ENCODE measurements around the gene HEY2. TPM values are rescaled to one million over a fixed set of nuclear protein-coding genes. Genes with fewer than 3 reads are reported as not detected.

HEY2 gene
- total RNA-seq, 4 donors from 2014 or later, result 1.7 to 3.1 (median 2.3) TPM

DNA sequence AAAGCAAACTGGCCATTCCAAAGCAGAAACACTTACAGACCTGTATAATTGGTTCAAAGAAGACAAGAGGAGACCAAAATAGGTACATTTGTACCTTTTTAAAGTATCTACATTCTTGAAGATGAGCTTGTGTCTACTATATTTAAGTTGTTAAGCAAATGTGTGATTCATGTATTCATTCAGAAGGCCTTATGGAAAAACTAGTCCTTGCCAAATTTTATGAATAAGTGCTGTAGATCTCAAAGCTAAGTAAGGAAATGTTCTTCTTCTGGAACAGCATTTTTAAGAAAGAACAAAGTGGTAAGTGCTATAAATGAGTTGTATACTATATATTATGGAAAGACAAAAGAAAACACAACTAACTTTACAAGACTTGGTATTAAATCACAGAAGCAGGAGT is 22.2 kb upstream of the HEY2 start:
- intact Hi-C loops (cut with DNase I), result no loop called here
- Histone ChIP-seq H3K36me3 (no peaks in the 10 kb centered on the region), H3K27me3 (no peaks in the 10 kb centered on the region), H3K4me1 (peaks cover 0 to 9% (median 0%) of the 10 kb centered on the region in 4 donors), H3K9me3 (no peaks in the 10 kb centered on the region), H3K4me3 (no peak overlapping the region), H3K27ac (replicated peaks in 1 of 4) (no peak overlapping the region)
- DNase-seq (ENCODE audit: extremely low spot score), result no peak
- TF ChIP-seq, protein P1, sequence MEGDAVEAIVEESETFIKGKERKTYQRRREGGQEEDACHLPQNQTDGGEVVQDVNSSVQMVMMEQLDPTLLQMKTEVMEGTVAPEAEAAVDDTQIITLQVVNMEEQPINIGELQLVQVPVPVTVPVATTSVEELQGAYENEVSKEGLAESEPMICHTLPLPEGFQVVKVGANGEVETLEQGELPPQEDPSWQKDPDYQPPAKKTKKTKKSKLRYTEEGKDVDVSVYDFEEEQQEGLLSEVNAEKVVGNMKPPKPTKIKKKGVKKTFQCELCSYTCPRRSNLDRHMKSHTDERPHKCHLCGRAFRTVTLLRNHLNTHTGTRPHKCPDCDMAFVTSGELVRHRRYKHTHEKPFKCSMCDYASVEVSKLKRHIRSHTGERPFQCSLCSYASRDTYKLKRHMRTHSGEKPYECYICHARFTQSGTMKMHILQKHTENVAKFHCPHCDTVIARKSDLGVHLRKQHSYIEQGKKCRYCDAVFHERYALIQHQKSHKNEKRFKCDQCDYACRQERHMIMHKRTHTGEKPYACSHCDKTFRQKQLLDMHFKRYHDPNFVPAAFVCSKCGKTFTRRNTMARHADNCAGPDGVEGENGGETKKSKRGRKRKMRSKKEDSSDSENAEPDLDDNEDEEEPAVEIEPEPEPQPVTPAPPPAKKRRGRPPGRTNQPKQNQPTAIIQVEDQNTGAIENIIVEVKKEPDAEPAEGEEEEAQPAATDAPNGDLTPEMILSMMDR (IDR thresholded peaks at IDR 0.05), result no peak
- no peak for TF ChIP-seq EP300 (IDR thresholded peaks at IDR 0.05)
- TF ChIP-seq POLR2A (IDR thresholded peaks at IDR 0.05; ENCODE audit: low read depth), result no peak
- no peak for TF ChIP-seq POLR2AphosphoS5 (IDR thresholded peaks at IDR 0.05)

DNA sequence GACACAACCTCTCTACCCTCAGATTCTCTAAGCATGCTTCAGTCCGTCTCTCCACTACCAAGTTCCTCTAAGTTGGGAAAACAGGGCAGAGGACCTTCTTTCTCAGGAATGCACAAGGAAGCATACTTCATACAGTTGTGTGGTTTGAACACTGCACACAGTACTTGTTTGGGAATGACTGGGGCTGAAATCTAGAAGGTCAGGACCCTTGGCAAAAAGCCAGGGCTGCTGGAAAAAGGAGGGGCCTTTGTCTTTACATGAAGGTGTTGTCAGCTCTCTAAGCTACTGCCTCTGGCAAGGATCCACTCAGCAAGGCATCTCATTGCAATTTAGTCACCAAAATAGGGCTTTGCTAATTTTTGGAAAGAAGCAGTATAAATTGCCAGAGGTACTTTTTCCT is 20.7 kb upstream of the HEY2 start:
- whole genome bisulfite sequencing, result 86% methylated on average over 1 of the region's 1 CpG
- Histone ChIP-seq H3K4me1 (peaks cover 0 to 9% (median 0%) of the 10 kb centered on the region in 4 donors), H3K27ac (replicated peaks in 1 of 4) (no peak overlapping the region), H3K27me3 (peaks cover 0 to 4% (median 0%) of the 10 kb centered on the region in 4 donors), H3K36me3 (no peaks in the 10 kb centered on the region), H3K4me3 (no peak overlapping the region), H3K9me3 (no peaks in the 10 kb centered on the region)
- intact Hi-C loops (cut with DNase I), result no loop called here
- TF ChIP-seq POLR2AphosphoS5 (IDR thresholded peaks at IDR 0.05) (no peak), POLR2A (IDR thresholded peaks at IDR 0.05; ENCODE audit: low read depth) (no peak), EP300 (IDR thresholded peaks at IDR 0.05) (no peak)
- TF ChIP-seq, protein P1 (IDR thresholded peaks at IDR 0.05), result no peak
- DNase-seq (ENCODE audit: extremely low spot score), result no peak

- intact Hi-C loops (cut with DNase I), result no loop called here
- DNase-seq (ENCODE audit: extremely low spot score), result no peak
- 94% methylated on average over 2 of the region's 2 CpGs for WGBS
Measured at GRCh38 chr6:125729983-125730382, 19.4 kb upstream of the HEY2 start.

DNA sequence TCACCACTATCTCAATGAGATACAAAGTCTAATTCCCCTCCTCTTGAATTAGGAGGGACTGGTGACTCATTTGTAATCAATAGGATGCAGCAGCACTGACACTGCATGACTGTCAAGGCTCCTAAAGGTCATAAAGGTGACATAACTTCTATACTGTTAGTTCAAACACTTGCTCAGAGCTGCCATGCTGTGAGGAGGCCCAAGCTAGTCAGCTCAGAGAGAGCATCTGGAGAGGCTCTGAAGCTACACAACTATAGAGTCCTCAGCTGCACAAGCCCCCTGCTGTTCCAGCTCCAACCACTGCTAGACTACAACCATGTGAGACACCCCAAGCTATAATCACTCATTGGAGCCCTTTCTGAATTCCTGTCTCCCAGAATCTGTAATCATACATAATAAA is 17.0 kb upstream of the HEY2 start:
- no peak for DNase-seq (ENCODE audit: extremely low spot score)
- no peaks in the 10 kb centered on the region for H3K9me3 ChIP-seq
- no peak overlapping the region for H3K27ac ChIP-seq (replicated peaks in 1 of 4)
- peaks cover 0 to 9% (median 0%) of the 10 kb centered on the region in 4 donors for H3K4me1 ChIP-seq
- H3K27me3 ChIP-seq, result peaks cover 0 to 18% (median 0%) of the 10 kb centered on the region in 4 donors
- no peaks in the 10 kb centered on the region for H3K36me3 ChIP-seq
- intact Hi-C loops (cut with DNase I), result no loop called here
- H3K4me3 ChIP-seq, result no peak overlapping the region
- TF ChIP-seq, protein P1 (IDR thresholded peaks at IDR 0.05), result no peak
- TF ChIP-seq EP300 (IDR thresholded peaks at IDR 0.05), result no peak
- no peak for TF ChIP-seq POLR2A (IDR thresholded peaks at IDR 0.05; ENCODE audit: low read depth)

More at GRCh38 chr6:125729983-125730382, 19.4 kb upstream of the HEY2 start:
- Histone ChIP-seq H3K4me3 (no peak overlapping the region), H3K27me3 (peaks cover 0 to 4% (median 0%) of the 10 kb centered on the region in 4 donors), H3K27ac (replicated peaks in 1 of 4) (no peak overlapping the region), H3K4me1 (peaks cover 0 to 9% (median 0%) of the 10 kb centered on the region in 4 donors), H3K36me3 (no peaks in the 10 kb centered on the region), H3K9me3 (no peaks in the 10 kb centered on the region)
- TF ChIP-seq POLR2A (IDR thresholded peaks at IDR 0.05; ENCODE audit: low read depth) (no peak), POLR2AphosphoS5 (IDR thresholded peaks at IDR 0.05) (no peak)
- TF ChIP-seq, protein P1 (IDR thresholded peaks at IDR 0.05), result no peak
